Islet precursor cell (in vitro differentiated cells): Measurements from ENCODE around the gene RAB28.

Experiments
- DNase-seq: peaks from one replicate; pipeline ENCODE4 v3.0.0-alpha.2; 2018

RAB28 gene

DNA sequence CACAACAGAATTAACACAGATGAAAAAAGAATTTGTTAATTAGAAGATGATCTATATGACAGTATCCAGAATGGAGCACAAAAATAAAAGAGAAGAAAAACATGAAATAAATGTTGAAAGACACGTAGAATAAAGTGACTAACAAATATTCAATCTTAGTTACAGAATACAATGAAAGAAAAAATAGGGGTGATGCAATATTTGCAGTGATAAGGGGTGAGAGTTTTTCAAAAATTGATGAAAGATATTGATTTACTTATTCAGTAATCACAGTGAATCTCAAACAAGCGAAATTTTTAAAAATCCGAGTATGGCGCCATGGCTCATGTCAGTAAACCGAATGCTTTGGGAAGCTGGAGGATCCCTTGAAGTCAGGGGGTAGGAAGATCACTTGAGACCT is 20.2 kb upstream of the RAB28 start:
- no peak for DNase-seq

DNA sequence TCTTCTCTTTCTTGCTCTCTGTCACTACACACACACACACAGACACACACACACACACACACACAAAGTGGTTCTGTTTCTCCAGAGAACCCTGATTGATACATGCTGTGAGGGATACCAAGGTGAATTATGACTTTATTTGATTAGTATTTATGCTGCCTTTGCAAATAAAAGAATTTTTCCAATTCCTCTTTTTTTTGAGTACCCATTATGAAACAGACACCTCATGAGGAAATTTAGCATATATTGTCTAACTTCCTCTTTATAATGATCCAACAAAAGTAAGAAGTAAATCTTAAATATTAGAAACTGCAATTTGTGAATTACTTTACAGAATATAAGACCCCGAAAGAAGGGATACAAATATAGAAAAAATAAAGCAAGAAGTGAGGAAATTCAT is 14.3 kb upstream of the RAB28 start:
- DNase-seq: no peak

GRCh38 chr4:13496605-13497004 is 12.5 kb upstream of the RAB28 start:
- no peak for DNase-seq

GRCh38 chr4:13495753-13496152 is 11.6 kb upstream of the RAB28 start:
- DNase-seq: no peak

- no peak for DNase-seq
These were observed 9.7 kb upstream of the RAB28 start for GRCh38 chr4:13493793-13494192.

- no peak for DNase-seq
These were observed 8.6 kb upstream of the RAB28 start for GRCh38 chr4:13492747-13493146.

- no peak for DNase-seq
These were observed 645 bp upstream of the RAB28 start for GRCh38 chr4:13484749-13485221.

DNA sequence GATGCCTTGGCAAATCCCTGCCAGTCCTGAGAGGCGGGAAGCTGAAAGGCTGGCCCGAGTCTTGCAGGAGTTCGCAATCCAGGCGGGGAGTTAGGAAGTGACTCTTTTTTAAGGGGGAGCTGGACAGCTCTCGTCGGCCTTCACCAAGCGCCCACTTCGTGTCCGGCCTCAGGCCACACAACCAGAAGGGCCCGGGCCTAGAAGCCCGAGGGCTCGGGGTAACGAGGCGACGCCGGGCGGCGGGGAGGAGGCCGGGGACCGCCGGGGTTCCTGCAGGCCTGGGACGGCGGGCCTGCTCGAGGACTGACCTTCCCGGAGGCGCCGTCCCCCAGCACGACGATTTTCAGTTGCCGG is 395 bp downstream of the RAB28 start:
- peak; percentile 81 for DNase-seq

DNA sequence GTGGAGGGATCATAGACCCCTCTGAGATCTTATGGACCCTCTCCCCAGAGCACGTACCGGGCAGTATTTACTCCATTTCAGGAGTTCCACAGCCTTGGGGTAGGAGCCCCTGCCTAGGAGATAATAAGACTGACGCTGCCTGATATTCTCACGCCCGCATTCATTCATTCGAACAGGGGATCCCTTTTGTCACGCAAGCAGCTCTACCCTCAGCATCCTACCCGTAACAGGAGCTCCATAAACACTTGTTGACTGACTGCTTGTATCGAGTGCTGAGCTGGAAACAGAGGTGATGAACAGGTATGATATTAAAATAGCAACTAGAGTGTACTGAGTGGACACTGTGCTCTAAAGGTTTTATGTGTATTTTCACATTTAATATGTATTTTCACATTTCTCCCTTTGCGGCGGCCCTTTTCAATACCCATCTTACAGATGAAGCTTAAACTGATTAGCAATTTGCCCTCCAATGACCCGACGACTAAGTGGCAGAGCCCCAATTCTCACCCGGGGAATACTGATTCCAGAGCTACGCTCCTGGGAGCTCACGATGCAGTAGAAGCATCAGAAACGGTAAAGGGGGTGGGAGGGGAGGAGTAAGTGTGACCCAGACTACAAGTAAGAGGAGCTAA is 888 bp downstream of the RAB28 start:
- no peak for DNase-seq

- no peak for DNase-seq
These were observed 2.6 kb downstream of the RAB28 start for GRCh38 chr4:13481569-13481968.

DNA sequence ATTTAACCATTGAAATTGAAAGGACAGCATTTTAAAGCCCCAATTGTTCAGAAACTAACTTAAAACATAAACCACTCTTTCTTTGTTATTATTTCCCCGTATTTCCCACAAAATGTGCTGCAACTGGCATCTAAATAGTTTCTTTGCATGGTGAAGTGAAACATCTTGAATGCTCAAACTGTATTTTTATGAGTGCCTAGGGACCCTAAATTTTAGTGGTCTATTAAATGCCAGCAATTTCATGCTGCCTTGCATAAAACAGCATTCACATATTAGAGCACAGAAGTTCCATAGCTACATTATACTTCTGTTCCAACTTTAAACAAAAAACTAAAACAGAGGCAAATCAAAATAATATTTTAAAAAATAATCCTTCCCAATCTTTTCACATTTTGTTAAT is 5.4 kb downstream of the RAB28 start:
- no peak for DNase-seq

- DNase-seq: no peak
These were observed 6.0 kb downstream of the RAB28 start for GRCh38 chr4:13478131-13478530.

- no peak for DNase-seq
These were observed 7.2 kb downstream of the RAB28 start for GRCh38 chr4:13476915-13477314.

GRCh38 chr4:13476152-13476551 is 8.0 kb downstream of the RAB28 start:
- no peak for DNase-seq

- DNase-seq: no peak
These were observed 12.7 kb downstream of the RAB28 start for GRCh38 chr4:13471400-13471799.

DNA sequence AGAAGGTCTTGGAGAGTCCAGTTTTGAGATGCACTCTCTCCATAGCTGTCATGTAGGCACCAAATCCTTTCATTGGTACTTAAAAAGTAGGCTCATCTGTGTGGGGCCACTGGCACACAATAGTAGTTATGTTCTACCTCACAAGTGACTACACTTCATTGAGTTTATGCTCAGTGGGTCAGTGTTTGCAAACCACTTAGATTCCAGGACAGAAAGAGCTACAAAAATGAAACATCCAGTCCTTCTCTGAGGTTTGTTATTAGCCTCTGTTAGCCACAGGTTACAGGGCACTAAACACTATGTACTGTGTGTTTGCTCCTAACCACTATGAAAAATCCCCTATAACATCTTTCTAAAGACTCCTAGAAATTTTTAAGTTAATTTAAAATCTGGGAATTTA is 13.8 kb downstream of the RAB28 start:
- no peak for DNase-seq

DNA sequence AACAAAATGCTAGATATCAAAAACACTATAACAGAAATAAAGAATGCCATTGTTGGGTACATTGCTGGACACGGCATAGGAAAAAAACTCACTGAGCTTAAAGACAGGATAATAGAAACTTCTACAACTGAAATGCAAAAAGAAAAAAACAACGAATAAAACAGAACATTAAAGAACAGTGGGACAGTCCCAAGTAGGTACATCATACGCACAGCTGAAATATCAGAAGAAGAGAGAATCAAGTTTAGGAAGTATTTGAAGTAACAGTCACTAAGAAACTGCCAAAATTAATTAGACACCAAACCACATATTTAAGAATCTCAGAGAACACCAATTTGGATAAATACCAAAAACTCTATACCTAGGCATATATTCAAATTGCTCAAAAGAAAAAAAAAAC is 19.2 kb downstream of the RAB28 start:
- no peak for DNase-seq

DNA sequence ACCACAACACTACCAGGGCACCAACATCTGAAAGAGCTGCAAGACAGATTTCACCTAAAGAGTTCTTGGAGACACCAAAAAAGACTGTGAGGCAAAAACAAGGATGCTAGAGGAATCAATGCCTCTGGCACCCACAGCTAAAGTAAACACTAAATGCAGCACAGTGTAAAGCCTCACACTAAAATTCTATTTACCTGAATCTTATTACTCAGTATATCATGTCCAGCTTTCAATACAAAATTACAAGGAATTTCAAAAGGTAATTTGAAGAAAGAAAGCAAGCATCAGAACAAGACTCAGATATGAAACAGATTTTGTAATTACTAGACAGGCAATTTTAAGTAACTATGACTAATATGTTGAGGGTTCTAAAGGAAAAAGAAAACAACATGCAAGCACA is 19.6 kb downstream of the RAB28 start:
- no peak for DNase-seq

DNA sequence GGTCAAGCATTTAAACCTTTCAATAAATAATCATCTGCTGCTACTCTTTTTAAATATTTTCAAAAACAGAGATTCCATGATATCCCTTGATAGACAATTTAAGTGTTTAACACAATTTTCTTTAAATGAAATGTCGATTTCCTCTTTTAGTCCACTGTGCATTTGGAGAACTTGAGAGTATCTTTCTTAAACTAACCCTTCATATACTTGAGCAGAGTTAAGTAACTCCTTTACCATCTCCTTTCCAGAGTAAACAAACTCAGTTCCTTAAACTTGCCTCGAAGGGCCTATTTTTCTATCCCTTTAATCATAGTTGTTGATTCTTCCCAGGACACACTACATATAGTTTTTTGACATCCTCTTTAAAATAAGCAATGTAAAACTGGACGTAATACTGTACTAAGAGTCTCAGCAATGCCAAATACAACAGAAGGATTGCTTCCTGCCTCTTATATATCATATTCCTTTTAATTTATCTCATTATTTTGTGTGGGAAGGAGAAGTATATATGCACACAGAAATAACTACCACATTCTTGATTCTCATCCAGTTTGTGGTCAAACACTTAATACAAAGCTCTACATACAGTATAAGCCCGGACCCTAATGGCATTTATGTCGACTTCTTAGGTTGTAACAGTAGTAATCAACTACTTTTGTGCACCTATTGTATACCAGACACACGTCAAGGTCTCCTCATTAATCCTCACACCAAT is 22.8 kb downstream of the RAB28 start:
- no peak for DNase-seq

DNA sequence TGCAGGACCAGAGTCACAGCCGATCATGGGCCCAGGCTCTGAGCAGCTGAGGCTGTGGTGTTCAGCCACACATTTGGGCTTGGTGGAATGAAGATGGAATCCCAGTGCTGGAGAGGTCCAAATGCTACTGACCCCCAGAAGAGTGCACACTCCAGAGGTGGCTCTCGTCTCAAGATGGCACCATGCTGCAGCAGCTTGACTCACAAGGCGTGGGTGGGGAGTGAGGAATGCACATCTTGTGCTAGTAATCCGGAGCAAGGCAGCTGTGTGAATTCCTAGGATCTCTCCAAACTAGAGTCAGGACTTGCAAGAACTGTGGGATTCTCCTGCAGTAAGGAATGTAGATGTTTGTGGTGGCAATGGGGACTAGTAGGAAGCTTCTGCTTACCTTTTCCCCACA is 28.7 kb downstream of the RAB28 start:
- peak; percentile 61 for DNase-seq

GRCh38 chr4:13454786-13455185 is 29.4 kb downstream of the RAB28 start:
- no peak for DNase-seq

- DNase-seq: no peak
These were observed 31.1 kb downstream of the RAB28 start for GRCh38 chr4:13452927-13453579.

DNA sequence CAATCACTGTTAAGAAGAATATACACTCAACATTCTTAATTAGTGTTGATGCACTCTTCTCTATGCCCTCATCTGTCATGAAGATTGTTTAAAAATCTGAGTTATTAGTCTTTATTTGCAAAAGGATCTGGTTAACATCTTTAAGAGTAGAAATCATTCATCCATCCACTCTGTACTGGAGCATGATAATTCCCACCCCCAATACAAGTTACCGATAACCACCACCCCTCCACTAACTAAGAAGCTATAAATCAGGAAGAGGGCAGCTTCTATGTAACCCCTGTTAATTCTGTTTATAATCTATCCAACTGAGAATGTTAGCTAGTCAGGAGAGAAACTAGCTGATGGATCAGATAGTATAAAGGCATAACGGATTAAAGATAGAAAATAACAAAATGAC is 34.5 kb downstream of the RAB28 start:
- DNase-seq: no peak
